ENCODE results near the gene ATP6V1C2.

GRCh38 chr2:10722252-10722825 lies 909 bp downstream of the ATP6V1C2 start:
- TF ChIP-seq CTCF (IDR thresholded peaks at IDR 0.05): no peak
- TF ChIP-seq EZH2 (IDR thresholded peaks at IDR 0.05): peak; percentile 17

All from neural progenitor cell (in vitro differentiated cells).